ENCODE data around the gene TNS1. TPM values are rescaled to one million over a fixed set of nuclear protein-coding genes. Genes with fewer than 3 reads are reported as not detected.
"Not testable (repeated sequence)": the region's sequence is repeated elsewhere in the genome, so short reads cannot be mapped to it uniquely, and the experiment has no call there.

The TNS1 gene
- total RNA-seq, 2 donors from 2014 or later, result 3.3 to 4.2 TPM

GRCh38 chr2:217810260-217810659 lies 192.5 kb downstream of the TNS1 start:
- peaks cover 14% of the 10 kb centered on the region for H3K4me1 Mint-ChIP-seq
- H3K27ac Mint-ChIP-seq, result no peak overlapping the region

GRCh38 chr2:217809736-217810135 lies 193.1 kb downstream of the TNS1 start:
- Mint-ChIP-seq H3K4me3 (no peak overlapping the region), H3K36me3 (ENCODE audit: low read depth) (peaks cover 6% of the 10 kb centered on the region), H3K27ac (no peak overlapping the region), H3K9me3 (no peaks in the 10 kb centered on the region), H3K27me3 (ENCODE audit: insufficient read depth) (peaks cover 47% of the 10 kb centered on the region), H3K4me1 (peaks cover 14% of the 10 kb centered on the region)
- Histone ChIP-seq H3K4me1 (ENCODE audit: control insufficient read depth, insufficient read depth, low read length) (no peaks in the 10 kb centered on the region), H3K36me3 (ENCODE audit: control insufficient read depth, insufficient read depth, low read length) (no peaks in the 10 kb centered on the region), H3K27me3 (ENCODE audit: control insufficient read depth, insufficient read depth, low read length, poor library complexity, severe bottlenecking) (no peaks in the 10 kb centered on the region), H3K9ac (ENCODE audit: extremely low read depth, low read length, poor library complexity, severe bottlenecking) (no peak overlapping the region), H3K4me3 (ENCODE audit: low read length) (no peak overlapping the region), H3K9me3 (ENCODE audit: control insufficient read depth, low read length) (no peaks in the 10 kb centered on the region), H3K27ac (ENCODE audit: low read depth, low read length) (no peak overlapping the region)
- WGBS, 2 experiments (ENCODE audit: insufficient coverage in 1 of 2, insufficient read length in 1 of 2), result 69 to 77% methylated on average over 5 to 7 of the region's 7 CpGs
- TF ChIP-seq, protein P1, sequence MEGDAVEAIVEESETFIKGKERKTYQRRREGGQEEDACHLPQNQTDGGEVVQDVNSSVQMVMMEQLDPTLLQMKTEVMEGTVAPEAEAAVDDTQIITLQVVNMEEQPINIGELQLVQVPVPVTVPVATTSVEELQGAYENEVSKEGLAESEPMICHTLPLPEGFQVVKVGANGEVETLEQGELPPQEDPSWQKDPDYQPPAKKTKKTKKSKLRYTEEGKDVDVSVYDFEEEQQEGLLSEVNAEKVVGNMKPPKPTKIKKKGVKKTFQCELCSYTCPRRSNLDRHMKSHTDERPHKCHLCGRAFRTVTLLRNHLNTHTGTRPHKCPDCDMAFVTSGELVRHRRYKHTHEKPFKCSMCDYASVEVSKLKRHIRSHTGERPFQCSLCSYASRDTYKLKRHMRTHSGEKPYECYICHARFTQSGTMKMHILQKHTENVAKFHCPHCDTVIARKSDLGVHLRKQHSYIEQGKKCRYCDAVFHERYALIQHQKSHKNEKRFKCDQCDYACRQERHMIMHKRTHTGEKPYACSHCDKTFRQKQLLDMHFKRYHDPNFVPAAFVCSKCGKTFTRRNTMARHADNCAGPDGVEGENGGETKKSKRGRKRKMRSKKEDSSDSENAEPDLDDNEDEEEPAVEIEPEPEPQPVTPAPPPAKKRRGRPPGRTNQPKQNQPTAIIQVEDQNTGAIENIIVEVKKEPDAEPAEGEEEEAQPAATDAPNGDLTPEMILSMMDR (conservative IDR thresholded peaks at IDR 0.05), result no peak
- no peak for DNase-seq

More at GRCh38 chr2:217810260-217810659, 192.5 kb downstream of the TNS1 start:
- peaks cover 6% of the 10 kb centered on the region for H3K36me3 Mint-ChIP-seq (ENCODE audit: low read depth)
- no peak for DNase-seq
- H3K27me3 ChIP-seq (ENCODE audit: control insufficient read depth, insufficient read depth, low read length, poor library complexity, severe bottlenecking), result no peaks in the 10 kb centered on the region
- TF ChIP-seq, protein P1 (conservative IDR thresholded peaks at IDR 0.05), result no peak
- no peak overlapping the region for H3K27ac ChIP-seq (ENCODE audit: low read depth, low read length)
- peaks cover 53% of the 10 kb centered on the region for H3K27me3 Mint-ChIP-seq (ENCODE audit: insufficient read depth)
- no peak overlapping the region for H3K4me3 Mint-ChIP-seq
- no peaks in the 10 kb centered on the region for H3K36me3 ChIP-seq (ENCODE audit: control insufficient read depth, insufficient read depth, low read length)
- no peaks in the 10 kb centered on the region for H3K9me3 Mint-ChIP-seq
- H3K4me3 ChIP-seq (ENCODE audit: low read length), result no peak overlapping the region
- WGBS, 2 experiments (ENCODE audit: insufficient coverage in 1 of 2, insufficient read length in 1 of 2), result 69% methylated on average over 7 of the region's 7 CpGs
- no peak overlapping the region for H3K9ac ChIP-seq (ENCODE audit: extremely low read depth, low read length, poor library complexity, severe bottlenecking)
- no peaks in the 10 kb centered on the region for H3K9me3 ChIP-seq (ENCODE audit: control insufficient read depth, low read length)
- no peaks in the 10 kb centered on the region for H3K4me1 ChIP-seq (ENCODE audit: control insufficient read depth, insufficient read depth, low read length)

GRCh38 chr2:217808967-217809366 lies 193.8 kb downstream of the TNS1 start:
- Mint-ChIP-seq H3K27me3 (ENCODE audit: insufficient read depth) (peaks cover 40% of the 10 kb centered on the region), H3K4me1 (peaks cover 14% of the 10 kb centered on the region)
- H3K27me3 ChIP-seq (ENCODE audit: control insufficient read depth, insufficient read depth, low read length, poor library complexity, severe bottlenecking); H3K27ac ChIP-seq (ENCODE audit: low read depth, low read length); H3K9me3 Mint-ChIP-seq; H3K4me3 Mint-ChIP-seq; H3K9ac ChIP-seq (ENCODE audit: extremely low read depth, low read length, poor library complexity, severe bottlenecking); H3K4me1 ChIP-seq (ENCODE audit: control insufficient read depth, insufficient read depth, low read length); H3K4me3 ChIP-seq (ENCODE audit: low read length); H3K36me3 Mint-ChIP-seq (ENCODE audit: low read depth); H3K36me3 ChIP-seq (ENCODE audit: control insufficient read depth, insufficient read depth, low read length); H3K9me3 ChIP-seq (ENCODE audit: control insufficient read depth, low read length); DNase-seq; H3K27ac Mint-ChIP-seq: not testable (repeated sequence)
- 45 to 60% methylated on average over 2 to 3 of the region's 3 CpGs for WGBS, 2 experiments (ENCODE audit: insufficient coverage in 1 of 2, insufficient read length in 1 of 2)

- Mint-ChIP-seq H3K9me3 (no peaks in the 10 kb centered on the region), H3K27me3 (ENCODE audit: insufficient read depth) (peaks cover 33% of the 10 kb centered on the region), H3K4me3 (no peak overlapping the region), H3K36me3 (ENCODE audit: low read depth) (peaks cover 6% of the 10 kb centered on the region), H3K4me1 (peaks cover 12% of the 10 kb centered on the region), H3K27ac (no peak overlapping the region)
- no peaks in the 10 kb centered on the region for H3K36me3 ChIP-seq (ENCODE audit: control insufficient read depth, insufficient read depth, low read length)
- H3K9ac ChIP-seq (ENCODE audit: extremely low read depth, low read length, poor library complexity, severe bottlenecking), result no peak overlapping the region
- no peak overlapping the region for H3K4me3 ChIP-seq (ENCODE audit: low read length)
- no peaks in the 10 kb centered on the region for H3K9me3 ChIP-seq (ENCODE audit: control insufficient read depth, low read length)
- H3K4me1 ChIP-seq (ENCODE audit: control insufficient read depth, insufficient read depth, low read length), result no peaks in the 10 kb centered on the region
- no peaks in the 10 kb centered on the region for H3K27me3 ChIP-seq (ENCODE audit: control insufficient read depth, insufficient read depth, low read length, poor library complexity, severe bottlenecking)
- H3K27ac ChIP-seq (ENCODE audit: low read depth, low read length), result no peak overlapping the region
- TF ChIP-seq, protein P1 (conservative IDR thresholded peaks at IDR 0.05), result no peak
- no peak for DNase-seq
- WGBS, 2 experiments (ENCODE audit: insufficient coverage in 1 of 2, insufficient read length in 1 of 2), result 90 to 100% methylated on average over 1 to 3 of the region's 3 CpGs
These were observed 194.5 kb downstream of the TNS1 start for GRCh38 chr2:217808326-217808725.
